Umbilical cord (tissue), 2 donors: Measurements from ENCODE around the gene ITGA8. TPM values are rescaled to one million over a fixed set of nuclear protein-coding genes. Genes with fewer than 3 reads are reported as not detected.
"Not testable (repeated sequence)": the region's sequence is repeated elsewhere in the genome, so short reads cannot be mapped to it uniquely, and the experiment has no call there.

Experiments used
- DNase-seq: peaks from one replicate; pipeline ENCODE4 v3.0.0-alpha.2; 2015; ENCODE audit warnings: low spot score
- total RNA-seq: library from RNA; depleted of rRNA; stranded (reverse); fragments of >200 nt; gene quantifications from one replicate; pipeline ENCODE4 v1.2.3, GENCODE V29; 2014; ENCODE audit warnings: low replicate concordance; ENCODE audit not compliant: insufficient read depth

ITGA8 gene
- total RNA-seq, 1 donor from 2014 or later = 1.7 TPM

GRCh38 chr10:15620836-15621515 is 98.7 kb downstream of the ITGA8 start:
- no peak for DNase-seq

GRCh38 chr10:15620337-15620736 is 99.4 kb downstream of the ITGA8 start:
- no peak for DNase-seq

- DNase-seq = no peak
Measured at GRCh38 chr10:15609246-15609645, 110.5 kb downstream of the ITGA8 start.

GRCh38 chr10:15606377-15606776 is 113.3 kb downstream of the ITGA8 start:
- no peak for DNase-seq

- DNase-seq = no peak
Measured at GRCh38 chr10:15605740-15606369, 113.9 kb downstream of the ITGA8 start.

- no peak for DNase-seq
Measured at GRCh38 chr10:15603446-15604011, 116.2 kb downstream of the ITGA8 start.

GRCh38 chr10:15601819-15602218 is 117.9 kb downstream of the ITGA8 start:
- no peak for DNase-seq

- no peak for DNase-seq
Measured at GRCh38 chr10:15595260-15595659, 124.5 kb downstream of the ITGA8 start.

- DNase-seq = no peak
Measured at GRCh38 chr10:15591937-15592336, 127.8 kb downstream of the ITGA8 start.

GRCh38 chr10:15591431-15591830 is 128.3 kb downstream of the ITGA8 start:
- no peak for DNase-seq

GRCh38 chr10:15588635-15589508 is 130.8 kb downstream of the ITGA8 start:
- DNase-seq = no peak

- DNase-seq = no peak
Measured at GRCh38 chr10:15588151-15588550, 131.6 kb downstream of the ITGA8 start.

- DNase-seq = no peak
Measured at GRCh38 chr10:15587271-15587670, 132.5 kb downstream of the ITGA8 start.

GRCh38 chr10:15585303-15585715 is 134.4 kb downstream of the ITGA8 start:
- DNase-seq = peak; percentile 33

- DNase-seq = not testable (repeated sequence)
Measured at GRCh38 chr10:15582972-15583371, 136.8 kb downstream of the ITGA8 start.

GRCh38 chr10:15579605-15580004 is 140.1 kb downstream of the ITGA8 start:
- no peak for DNase-seq

- DNase-seq = no peak
Measured at GRCh38 chr10:15572531-15573045, 147.1 kb downstream of the ITGA8 start.

- DNase-seq = peak; percentile 31
Measured at GRCh38 chr10:15571575-15571974, 148.1 kb downstream of the ITGA8 start.

GRCh38 chr10:15570738-15571339 is 148.9 kb downstream of the ITGA8 start:
- DNase-seq = no peak

GRCh38 chr10:15567952-15568351 is 151.8 kb downstream of the ITGA8 start:
- no peak for DNase-seq

- no peak for DNase-seq
Measured at GRCh38 chr10:15563246-15563645, 156.5 kb downstream of the ITGA8 start.
